H7 (cell line): Measurements from ENCODE around the gene RAET1E. TPM values are rescaled to one million over a fixed set of nuclear protein-coding genes. Genes with fewer than 3 reads are reported as not detected.

Experiments
- total RNA-seq: library from RNA; depleted of rRNA; stranded (reverse); fragments of >200 nt; shearing (Covaris generic); gene quantifications from 2 replicates; pipeline ENCODE4 v1.2.3, GENCODE V29; 2014; rRNA removed

The RAET1E gene
- total RNA-seq, 1 experiment from 2014 or later, result not detected

Other genes starting within 250 kb of the RAET1E start
- gene KATNA1, start 249.4 kb downstream of the RAET1E start, total RNA-seq, result 24.9 and 27.2 TPM in 2 replicates
- gene LATS1, start 180.0 kb downstream of the RAET1E start, total RNA-seq, result 13.5 and 15.2 TPM in 2 replicates
- 64.0 and 70.1 TPM in 2 replicates for gene NUP43, start 151.6 kb downstream of the RAET1E start, total RNA-seq
- gene PCMT1, start 148.4 kb downstream of the RAET1E start, total RNA-seq, result 104 and 118 TPM in 2 replicates
- gene LRP11, start 33.8 kb downstream of the RAET1E start, total RNA-seq, result 13.2 and 17.6 TPM in 2 replicates
- not detected in 2 replicates for gene RAET1G, start 25.0 kb upstream of the RAET1E start, total RNA-seq
- not detected in 2 replicates for gene ULBP2, start 43.9 kb upstream of the RAET1E start, total RNA-seq
- gene ULBP1, start 65.8 kb upstream of the RAET1E start, total RNA-seq, result 0.28 and 0.33 TPM in 2 replicates
- gene RAET1L, start 127.4 kb upstream of the RAET1E start, total RNA-seq, result not detected in 2 replicates
- gene ULBP3, start 171.0 kb upstream of the RAET1E start, total RNA-seq, result 1.9 and 2.1 TPM in 2 replicates
- 0.04 and 0.10 TPM in 2 replicates for gene PPP1R14C, start 244.9 kb upstream of the RAET1E start, total RNA-seq